Astrocyte (in vitro differentiated cells and primary cell): Measurements from ENCODE around the gene CALML6. TPM values are rescaled to one million over a fixed set of nuclear protein-coding genes. Genes with fewer than 3 reads are reported as not detected.

Experiments used
- DNase-seq: peaks from one replicate; pipeline ENCODE4 v3.0.0-alpha.2; 2010; ENCODE audit warnings: low read depth
- FAIRE-seq: peaks from 2 replicates; lab custom pipeline; 2011; peaks lifted over from hg19 to GRCh38; lab: Jason Lieb, UNC
- H2AFZ ChIP-seq: 2 replicates; pipeline ENCODE4 v1.6.0; 2012; ENCODE audit warnings: low read depth, low read length, inconsistent platforms
- H3K27ac ChIP-seq: 2 replicates; pipeline ENCODE4 v1.5.1; 2011; ENCODE audit warnings: low read depth, low read length, inconsistent platforms
- H3K27me3 ChIP-seq: 2 replicates; pipeline ENCODE4 v1.6.0; 2011; ENCODE audit warnings: low read length, inconsistent platforms; ENCODE audit not compliant: insufficient read depth
- H3K36me3 ChIP-seq: 2 replicates; pipeline ENCODE4 v1.5.1; 2011; ENCODE audit warnings: low read length, inconsistent platforms; ENCODE audit not compliant: insufficient read depth
- H3K4me1 ChIP-seq: 2 replicates; pipeline ENCODE4 v1.5.1; 2011; ENCODE audit warnings: low read length, inconsistent platforms; ENCODE audit not compliant: insufficient read depth
- H3K4me2 ChIP-seq: 2 replicates; pipeline ENCODE4 v1.6.0; 2012; ENCODE audit warnings: low read length, inconsistent platforms
- H3K4me3 ChIP-seq: 2 replicates; pipeline ENCODE4 v1.5.1; 2011; ENCODE audit warnings: low read depth, mild to moderate bottlenecking, low read length, inconsistent platforms; ENCODE audit not compliant: insufficient read depth
- H3K79me2 ChIP-seq: 2 replicates; pipeline ENCODE4 v1.6.0; 2012; ENCODE audit warnings: mild to moderate bottlenecking, low read length, inconsistent platforms; ENCODE audit not compliant: insufficient read depth
- H3K9ac ChIP-seq: 2 replicates; pipeline ENCODE4 v1.6.0; 2012; ENCODE audit warnings: mild to moderate bottlenecking, low read length, inconsistent platforms
- H3K9me3 ChIP-seq: 2 replicates; pipeline ENCODE4 v1.5.1; 2012; ENCODE audit warnings: low read depth, mild to moderate bottlenecking, low read length, inconsistent platforms; ENCODE audit not compliant: insufficient read depth
- H4K20me1 ChIP-seq: 2 replicates; pipeline ENCODE4 v1.6.0; 2012; ENCODE audit warnings: low read length, inconsistent platforms; ENCODE audit not compliant: insufficient read depth
- H3K27ac Mint-ChIP-seq: one replicate; pipeline ENCODE4 v1.8.0; 2021; ENCODE audit warnings: mild to moderate bottlenecking, mixed read lengths; ENCODE audit not compliant: unreplicated experiment
- H3K27me3 Mint-ChIP-seq: one replicate; pipeline ENCODE4 v1.8.0; 2021; ENCODE audit warnings: low read depth, mixed read lengths; ENCODE audit not compliant: unreplicated experiment
- H3K36me3 Mint-ChIP-seq: one replicate; pipeline ENCODE4 v1.8.0; 2021; ENCODE audit warnings: low read depth, mixed read lengths; ENCODE audit not compliant: unreplicated experiment
- H3K4me1 Mint-ChIP-seq: one replicate; pipeline ENCODE4 v1.8.0; 2021; ENCODE audit warnings: low read depth, mixed read lengths; ENCODE audit not compliant: unreplicated experiment
- H3K4me3 Mint-ChIP-seq: one replicate; pipeline ENCODE4 v1.8.0; 2021; ENCODE audit warnings: mild to moderate bottlenecking, moderate library complexity, mixed read lengths; ENCODE audit not compliant: unreplicated experiment
- H3K9me3 Mint-ChIP-seq: one replicate; pipeline ENCODE4 v1.8.0; 2021; ENCODE audit warnings: mild to moderate bottlenecking, mixed read lengths; ENCODE audit not compliant: unreplicated experiment
- EZH2 ChIP-seq: IDR thresholded peaks from 2 replicates; pipeline ENCODE4 v1.6.1; 2012; ENCODE audit warnings: mild to moderate bottlenecking, low read length, inconsistent platforms; ENCODE audit not compliant: insufficient read depth
- total RNA-seq: library from RNA; stranded (reverse); gene quantifications from 2 replicates; pipeline ENCODE4 v1.2.1, GENCODE V29; 2021
- TF ChIP-seq, protein P1 (sequence below): IDR thresholded peaks from 2 replicates; pipeline ENCODE4 v1.5.1; 2011; ENCODE audit warnings: low read depth, mild to moderate bottlenecking, inconsistent platforms, low read length, moderate library complexity; ENCODE audit not compliant: insufficient read depth

The CALML6 gene
- total RNA-seq, 1 donor from 2014 or later = 0.91 TPM

DNA sequence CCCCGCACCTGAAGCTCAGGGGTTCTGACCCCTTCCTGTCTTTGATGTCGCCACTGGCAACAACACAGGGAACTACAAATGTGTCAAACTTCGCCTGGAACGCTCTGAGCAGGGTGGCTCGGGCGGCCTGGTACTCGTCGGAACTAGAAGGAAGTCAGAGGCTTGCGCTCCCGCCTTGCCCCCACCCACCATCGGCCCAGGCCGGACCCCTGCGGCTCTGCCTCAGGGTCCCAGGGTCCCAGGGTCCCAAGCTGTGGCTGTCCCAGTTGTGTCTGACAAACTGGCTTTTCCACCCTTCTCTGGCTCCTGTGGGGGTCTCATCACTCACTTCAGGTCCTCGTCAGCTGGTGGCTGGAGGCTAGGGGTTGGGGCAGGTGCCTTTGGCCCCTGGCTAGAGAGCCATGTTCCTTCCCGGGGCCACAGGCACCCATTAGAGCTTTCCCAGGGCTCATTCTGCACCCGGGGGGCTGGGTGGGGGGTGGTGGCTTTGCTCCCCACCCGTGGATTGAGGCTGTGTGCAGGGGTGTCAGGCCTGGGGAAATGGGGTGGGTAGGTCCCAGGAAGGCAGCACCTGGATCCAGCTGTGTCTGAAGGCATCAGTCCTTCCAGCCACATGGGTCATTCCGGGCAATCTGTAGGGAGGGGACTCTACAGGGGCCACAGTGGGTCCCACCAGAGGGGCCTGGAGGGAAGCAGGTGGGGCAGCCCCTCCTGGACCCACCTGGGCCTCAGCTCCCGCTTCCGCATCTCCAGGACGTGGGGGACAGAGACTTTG, 12.0 kb downstream of the CALML6 start:
- H3K27me3 Mint-ChIP-seq = peaks cover 5% of the 10 kb centered on the region
- H3K4me3 Mint-ChIP-seq = no peak overlapping the region
- Histone ChIP-seq H3K4me2 (no peak overlapping the region), H3K79me2 (no peaks in the 10 kb centered on the region), H3K36me3 (no peaks in the 10 kb centered on the region), H3K4me3 (no peak overlapping the region), H3K9ac (no peak overlapping the region), H3K27ac (no peak overlapping the region), H2AFZ (no peak overlapping the region), H3K4me1 (no peaks in the 10 kb centered on the region), H3K9me3 (no peaks in the 10 kb centered on the region), H3K27me3 (no peaks in the 10 kb centered on the region), H4K20me1 (no peaks in the 10 kb centered on the region)
- DNase-seq (no peak), FAIRE-seq (no peak)
- no peaks in the 10 kb centered on the region for H3K9me3 Mint-ChIP-seq
- H3K27ac Mint-ChIP-seq = no peak overlapping the region
- no peaks in the 10 kb centered on the region for H3K36me3 Mint-ChIP-seq
- TF ChIP-seq EZH2 = no peak
- TF ChIP-seq, protein P1, sequence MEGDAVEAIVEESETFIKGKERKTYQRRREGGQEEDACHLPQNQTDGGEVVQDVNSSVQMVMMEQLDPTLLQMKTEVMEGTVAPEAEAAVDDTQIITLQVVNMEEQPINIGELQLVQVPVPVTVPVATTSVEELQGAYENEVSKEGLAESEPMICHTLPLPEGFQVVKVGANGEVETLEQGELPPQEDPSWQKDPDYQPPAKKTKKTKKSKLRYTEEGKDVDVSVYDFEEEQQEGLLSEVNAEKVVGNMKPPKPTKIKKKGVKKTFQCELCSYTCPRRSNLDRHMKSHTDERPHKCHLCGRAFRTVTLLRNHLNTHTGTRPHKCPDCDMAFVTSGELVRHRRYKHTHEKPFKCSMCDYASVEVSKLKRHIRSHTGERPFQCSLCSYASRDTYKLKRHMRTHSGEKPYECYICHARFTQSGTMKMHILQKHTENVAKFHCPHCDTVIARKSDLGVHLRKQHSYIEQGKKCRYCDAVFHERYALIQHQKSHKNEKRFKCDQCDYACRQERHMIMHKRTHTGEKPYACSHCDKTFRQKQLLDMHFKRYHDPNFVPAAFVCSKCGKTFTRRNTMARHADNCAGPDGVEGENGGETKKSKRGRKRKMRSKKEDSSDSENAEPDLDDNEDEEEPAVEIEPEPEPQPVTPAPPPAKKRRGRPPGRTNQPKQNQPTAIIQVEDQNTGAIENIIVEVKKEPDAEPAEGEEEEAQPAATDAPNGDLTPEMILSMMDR = no peak
- no peaks in the 10 kb centered on the region for H3K4me1 Mint-ChIP-seq

DNA sequence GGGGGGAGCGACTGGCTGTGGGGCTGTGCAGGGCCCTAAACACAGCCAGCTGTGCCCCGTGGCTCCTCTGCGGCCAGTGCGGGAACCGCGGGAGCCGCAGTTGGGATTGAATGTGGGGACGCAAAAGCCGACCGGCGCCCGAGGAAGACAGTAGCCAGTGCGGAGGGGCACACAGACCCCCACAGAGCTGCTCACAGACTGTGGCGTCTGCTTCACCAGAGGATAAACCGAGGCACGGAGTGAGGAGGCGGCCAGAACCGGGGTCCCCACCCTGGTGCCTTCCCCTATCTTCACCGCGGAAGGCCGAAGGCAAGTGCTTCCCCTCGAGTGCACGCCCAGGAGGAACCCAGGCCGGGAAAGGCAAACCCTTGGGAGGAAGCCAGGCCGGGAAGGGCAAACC, 12.7 kb downstream of the CALML6 start:
- FAIRE-seq = no peak
- Mint-ChIP-seq H3K36me3 (no peaks in the 10 kb centered on the region), H3K9me3 (no peaks in the 10 kb centered on the region), H3K27me3 (peaks cover 5% of the 10 kb centered on the region), H3K4me3 (no peak overlapping the region), H3K27ac (no peak overlapping the region), H3K4me1 (no peaks in the 10 kb centered on the region)
- Histone ChIP-seq H2AFZ (no peak overlapping the region), H3K27me3 (no peaks in the 10 kb centered on the region), H4K20me1 (no peaks in the 10 kb centered on the region), H3K27ac (no peak overlapping the region), H3K9me3 (no peaks in the 10 kb centered on the region), H3K4me1 (no peaks in the 10 kb centered on the region), H3K9ac (no peak overlapping the region), H3K4me2 (no peak overlapping the region), H3K36me3 (no peaks in the 10 kb centered on the region), H3K79me2 (no peaks in the 10 kb centered on the region), H3K4me3 (no peak overlapping the region)
- DNase-seq = no peak
- no peak for TF ChIP-seq EZH2
- TF ChIP-seq, protein P1 = no peak
